IPS-18c (cell line): Measurements from ENCODE around the gene ZNF32.
"Not testable (repeated sequence)": the region's sequence is repeated elsewhere in the genome, so short reads cannot be mapped to it uniquely, and the experiment has no call there.

Experiments
- H3K4me3 ChIP-seq: 2 replicates; pipeline ENCODE4 v1.7.0; 2013; ENCODE audit warnings: low read depth, mild to moderate bottlenecking, low read length, moderate library complexity; ENCODE audit not compliant: insufficient read depth
- H3K9me3 ChIP-seq: one replicate; pipeline ENCODE4 v1.6.1; 2013; ENCODE audit warnings: mild to moderate bottlenecking, low read length, moderate library complexity; ENCODE audit not compliant: control insufficient read depth, insufficient read depth

The ZNF32 gene

DNA sequence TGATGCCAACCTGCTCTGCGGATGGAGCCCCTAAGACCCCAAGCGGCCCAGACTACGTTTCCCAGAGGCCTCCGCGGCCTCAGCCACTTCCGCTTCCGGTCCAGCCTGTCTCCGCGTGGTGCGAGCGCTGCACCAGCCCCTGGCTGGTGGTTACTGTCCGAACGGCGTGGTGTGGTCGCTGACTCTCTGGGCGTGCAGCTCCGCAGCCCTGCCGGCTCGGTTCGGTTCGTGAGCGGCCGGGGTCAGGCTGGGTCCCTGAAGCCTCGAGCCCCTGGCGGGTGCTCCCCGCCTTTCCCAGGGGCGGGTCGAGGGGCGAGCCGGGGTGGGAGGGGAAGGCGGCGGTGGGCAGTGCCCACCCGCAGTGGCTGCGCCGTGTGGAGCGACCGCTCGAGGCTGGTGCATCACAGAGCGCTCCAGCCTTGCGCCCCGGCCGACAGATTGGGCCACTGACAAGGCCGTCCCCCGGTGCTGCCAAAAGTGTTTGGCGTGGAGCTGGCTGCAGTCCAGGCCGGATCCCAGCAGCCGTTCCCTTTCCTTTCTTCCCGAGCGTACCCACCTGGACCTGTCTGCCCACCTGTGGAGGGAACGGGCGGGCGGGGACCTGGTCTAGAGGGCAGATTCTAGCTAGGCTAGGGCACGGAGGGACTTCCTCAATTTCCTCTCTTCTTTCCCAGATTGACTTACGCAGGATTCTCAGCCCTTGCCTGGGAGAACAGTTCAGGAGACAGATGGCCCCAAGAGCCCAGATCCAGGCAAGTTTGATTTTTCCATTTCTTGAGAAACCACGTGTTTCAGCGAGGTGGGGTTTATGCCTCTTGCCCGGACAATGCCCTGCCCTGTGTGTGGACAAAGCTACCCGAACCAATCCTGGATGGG, 42.1 kb downstream of the ZNF32 start, which contains the start of gene ZNF485:
TSS of gene ZNF485 (plus strand) at position 116 of the 876 bp plus-strand sequence. CDS start at position 729, 613 bp downstream.
- Histone ChIP-seq H3K4me3 (peak within 1 kb of the TSS; percentile 74), H3K9me3 (no peaks in the 10 kb centered on the region)

GRCh38 chr10:43605850-43606322, 42.8 kb downstream of the ZNF32 start:
- Histone ChIP-seq H3K9me3 (peaks cover 4% of the 10 kb centered on the region), H3K4me3 (no peak overlapping the region)

DNA sequence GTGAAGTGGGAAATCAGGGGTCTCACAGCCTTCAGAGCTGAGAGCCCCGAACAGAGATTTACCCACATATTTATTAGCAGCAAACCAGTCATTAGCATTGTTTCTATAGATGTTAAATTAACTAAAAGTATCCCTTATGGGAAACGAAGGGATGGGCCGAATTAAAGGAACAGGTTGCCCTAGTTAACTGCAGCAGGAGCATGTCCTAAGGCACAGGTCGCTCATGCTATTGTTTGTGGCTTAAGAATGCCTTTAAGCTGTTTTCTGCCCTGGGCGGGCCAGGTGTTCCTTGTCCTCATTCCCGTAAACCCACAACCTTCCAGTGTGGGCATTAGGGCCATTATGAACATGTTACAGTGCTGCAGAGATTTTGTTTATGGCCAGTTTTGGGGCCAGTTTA, 47.1 kb downstream of the ZNF32 start:
- not testable (repeated sequence) for H3K9me3 ChIP-seq, H3K4me3 ChIP-seq

DNA sequence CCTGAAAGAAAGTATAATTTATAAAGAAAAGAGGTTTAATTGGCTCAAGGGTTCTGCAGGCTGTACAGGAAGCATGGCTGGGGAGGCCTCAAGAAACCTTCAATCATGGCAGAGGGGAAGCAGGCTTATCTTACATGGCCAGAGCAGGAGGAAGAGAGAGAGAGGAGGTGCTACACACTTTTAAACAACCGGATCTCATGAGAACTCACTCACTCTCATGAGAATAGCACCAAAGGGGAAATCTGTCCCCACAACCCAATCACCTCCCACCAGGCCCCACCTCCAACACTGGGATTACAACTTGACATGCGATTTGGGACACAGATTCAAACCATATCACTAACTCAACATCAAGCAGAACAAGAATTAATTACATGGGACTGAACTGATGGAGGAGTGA, 49.3 kb downstream of the ZNF32 start:
- peaks cover 4% of the 10 kb centered on the region for H3K9me3 ChIP-seq
- no peak overlapping the region for H3K4me3 ChIP-seq

DNA sequence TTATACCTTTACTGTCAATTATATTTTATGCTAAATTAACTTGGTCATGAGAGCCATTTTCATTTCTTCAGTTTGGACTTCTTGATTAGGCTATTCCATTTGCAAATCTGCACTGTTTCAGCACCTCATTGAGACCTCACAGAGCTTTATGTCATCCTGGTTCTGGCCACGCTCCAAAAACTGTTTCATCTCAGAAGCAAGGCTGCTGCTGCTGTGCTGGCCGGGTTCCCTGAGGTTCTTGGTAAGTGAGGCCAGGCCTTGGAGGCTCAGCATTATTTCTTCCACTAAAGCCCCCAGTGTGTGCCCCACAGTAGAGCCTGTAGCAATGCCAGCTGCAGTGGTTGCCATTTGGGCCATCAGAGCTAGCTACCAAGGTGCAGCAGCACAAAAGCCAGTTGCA, 50.2 kb downstream of the ZNF32 start:
- H3K4me3 ChIP-seq, result no peak overlapping the region
- H3K9me3 ChIP-seq, result peaks cover 4% of the 10 kb centered on the region

GRCh38 chr10:43596546-43596945, 52.1 kb downstream of the ZNF32 start:
- peaks cover 11% of the 10 kb centered on the region for H3K9me3 ChIP-seq
- no peak overlapping the region for H3K4me3 ChIP-seq

DNA sequence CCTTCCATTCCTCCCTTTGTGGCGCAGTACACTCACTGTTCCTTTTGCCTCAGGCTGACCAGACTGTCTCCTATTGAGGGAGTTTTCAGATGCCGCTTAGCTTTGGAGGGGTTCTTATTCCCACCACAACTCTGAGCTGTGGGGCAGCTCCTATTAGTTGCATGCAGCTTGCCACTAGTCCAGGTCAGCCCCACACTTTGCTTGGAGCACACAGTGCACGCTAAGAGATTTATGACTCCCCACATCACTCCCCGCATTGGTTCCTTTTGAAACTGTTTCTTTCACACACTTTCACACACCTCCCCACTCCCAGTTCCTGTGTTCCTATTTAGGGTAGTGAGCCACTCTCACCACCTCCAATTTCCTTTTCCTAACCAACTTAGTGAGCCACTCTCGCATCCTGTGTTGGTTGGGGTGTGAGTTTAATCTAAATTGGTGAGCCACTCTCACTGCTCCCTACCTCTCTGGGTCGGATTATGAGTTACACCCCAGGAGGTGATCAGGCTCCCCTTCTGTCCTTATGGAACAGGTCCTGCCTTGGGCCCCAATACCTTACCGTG, 52.9 kb downstream of the ZNF32 start:
- Histone ChIP-seq H3K9me3 (peaks cover 10% of the 10 kb centered on the region), H3K4me3 (no peak overlapping the region)

DNA sequence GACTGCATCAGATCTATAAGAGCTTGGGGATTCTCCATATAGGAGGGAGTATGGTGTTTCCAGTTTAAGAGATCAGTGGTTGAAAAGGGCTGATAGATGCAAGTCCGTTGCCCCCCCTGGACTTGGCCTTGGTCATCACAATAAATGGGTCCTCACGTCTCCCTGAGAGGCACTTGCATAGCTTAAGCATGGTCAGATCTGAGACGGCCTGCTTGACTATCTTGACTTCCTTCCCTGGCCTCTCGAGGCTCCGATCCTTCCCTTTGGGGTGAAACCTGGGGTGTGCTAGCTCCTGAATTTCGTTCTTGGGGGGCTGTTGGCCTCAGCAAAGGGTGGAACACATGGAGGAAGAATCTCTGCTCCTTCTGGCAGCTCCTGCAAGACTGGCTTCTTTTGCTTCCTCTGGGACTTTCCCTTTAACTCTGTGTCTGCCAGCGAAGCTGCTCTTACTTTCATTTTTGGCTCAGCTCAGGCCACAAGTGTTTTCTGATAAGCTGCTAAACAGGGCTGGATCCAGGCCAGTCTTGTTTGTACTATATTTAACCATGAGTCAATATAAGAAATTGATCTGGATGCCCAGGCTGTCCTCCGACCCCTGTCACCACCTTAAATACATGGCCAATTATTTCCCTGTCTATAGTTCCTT, 53.6 kb downstream of the ZNF32 start:
- Histone ChIP-seq H3K4me3 (no peak overlapping the region), H3K9me3 (peaks cover 10% of the 10 kb centered on the region)
